Measurements from ENCODE around the gene PVALEF.
"Not testable (repeated sequence)": the region's sequence is repeated elsewhere in the genome, so short reads cannot be mapped to it uniquely, and the experiment has no call there.

Gene PVALEF

GRCh38 chr17:81146208-81146607, 19.1 kb upstream of the PVALEF start:
- FAIRE-seq = not testable (repeated sequence)

DNA sequence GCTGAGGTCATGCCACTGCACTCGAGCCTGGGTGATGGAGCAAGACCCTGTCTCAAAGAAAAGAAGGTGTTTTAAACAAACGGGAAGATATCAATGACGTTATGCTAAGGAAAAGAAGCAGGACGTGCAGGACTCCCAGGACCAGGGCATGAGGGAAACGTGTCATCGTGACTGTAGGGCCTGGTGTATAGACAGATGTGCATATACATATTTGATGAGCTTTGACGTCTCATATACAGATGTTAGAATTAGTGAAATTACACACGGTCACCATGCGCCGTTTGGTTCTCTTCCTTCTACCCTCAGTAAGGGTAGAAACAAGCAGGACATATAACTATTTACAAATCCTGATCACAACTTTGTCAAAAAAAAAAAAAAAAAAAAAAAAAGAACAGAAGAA, 17.6 kb upstream of the PVALEF start:
- FAIRE-seq = no peak

GRCh38 chr17:81148571-81148970, 16.7 kb upstream of the PVALEF start:
- FAIRE-seq = no peak

DNA sequence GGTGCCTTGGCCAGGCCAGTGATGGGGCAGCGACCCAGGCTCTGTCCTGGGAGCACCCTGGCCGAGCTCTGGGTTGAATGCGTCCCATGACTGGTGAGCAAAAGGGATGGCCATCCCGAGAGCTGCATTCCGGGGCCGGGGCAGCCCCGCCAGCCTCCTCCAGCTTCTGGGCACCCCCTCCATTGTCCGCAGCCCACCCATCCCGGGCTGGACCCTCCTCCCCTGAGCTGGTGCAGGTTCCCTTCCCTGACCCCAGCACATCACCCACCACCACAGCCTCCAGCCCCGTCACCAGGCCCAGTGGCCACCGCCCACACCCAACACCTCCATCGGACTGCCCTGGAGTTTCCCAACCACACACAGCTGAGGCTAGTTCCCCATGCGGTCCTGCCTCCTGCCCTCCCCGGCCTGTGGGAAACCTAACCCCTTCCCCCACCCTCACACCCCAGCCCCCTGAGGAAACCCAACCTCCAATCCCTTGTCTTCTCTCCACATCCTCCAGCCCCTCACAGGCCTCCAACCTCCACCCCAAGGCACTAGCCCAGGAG, 16.2 kb upstream of the PVALEF start:
- no peak for FAIRE-seq

GRCh38 chr17:81150377-81151077, 14.8 kb upstream of the PVALEF start:
- no peak for FAIRE-seq

DNA sequence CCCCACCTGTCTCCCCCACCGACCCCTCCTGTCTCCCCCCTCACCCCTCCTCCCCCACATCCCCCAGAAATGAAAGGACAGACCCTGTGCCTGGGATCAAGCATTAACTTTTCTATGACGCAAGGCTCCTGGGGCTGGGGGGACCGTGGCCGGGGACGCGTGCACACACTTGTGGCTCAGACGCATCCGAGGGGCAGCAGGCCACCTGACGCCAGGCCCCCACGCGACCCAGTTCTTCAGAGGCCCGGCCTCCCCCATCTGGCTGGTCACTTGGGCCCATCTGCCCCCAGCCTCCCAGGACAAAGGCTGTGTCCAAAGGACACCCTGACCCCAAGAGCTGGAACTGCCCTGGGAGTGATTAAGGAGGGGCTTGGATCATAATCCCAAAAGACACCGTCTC, 14.0 kb upstream of the PVALEF start:
- FAIRE-seq = no peak

DNA sequence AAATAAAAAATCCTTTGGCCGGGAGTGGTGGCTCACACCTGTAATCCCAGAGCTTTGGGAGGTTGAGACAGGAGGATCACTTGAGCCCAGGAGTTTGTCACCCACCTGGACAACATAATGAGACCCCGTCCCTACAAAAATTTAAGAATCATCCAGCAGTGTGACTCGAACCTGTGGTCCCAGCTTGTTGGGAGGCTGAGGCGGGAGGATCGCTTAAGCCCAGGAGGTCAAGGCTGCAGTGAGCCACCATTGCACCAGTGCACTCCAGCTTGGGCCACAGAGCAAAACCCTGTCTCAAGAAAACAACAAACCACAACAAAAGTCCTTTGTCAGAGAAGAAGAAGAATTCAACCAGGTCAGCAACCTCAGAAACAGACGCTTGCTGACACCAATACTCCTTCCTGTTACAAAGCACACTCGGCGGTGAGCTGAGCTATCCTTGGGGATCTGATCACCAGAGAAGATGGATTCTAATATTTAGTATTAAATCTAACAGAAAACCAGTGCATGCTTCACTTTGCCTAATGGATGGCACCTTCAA, 12.9 kb upstream of the PVALEF start:
- FAIRE-seq = no peak

- FAIRE-seq = no peak
Measured at GRCh38 chr17:81153340-81153803, 11.9 kb upstream of the PVALEF start.

DNA sequence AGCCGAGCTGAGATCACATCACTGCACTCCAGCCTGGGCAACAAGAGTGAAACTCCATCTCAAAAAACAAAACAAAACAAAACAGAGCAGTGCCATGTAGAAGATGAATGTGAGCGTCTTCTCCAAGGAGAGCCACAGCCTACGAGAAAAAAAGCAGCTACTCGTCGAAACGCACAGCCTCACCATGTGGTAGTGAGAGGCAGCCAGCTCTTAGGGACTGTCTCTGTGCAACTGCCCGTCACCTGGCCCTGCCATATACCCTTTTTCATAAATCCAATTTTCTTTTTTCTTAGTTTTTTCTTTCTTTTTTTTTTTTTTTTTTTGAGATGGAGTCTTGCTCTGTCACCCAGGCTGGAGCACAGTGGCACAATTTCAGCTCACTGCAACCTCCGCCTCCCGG, 11.3 kb upstream of the PVALEF start:
- not testable (repeated sequence) for FAIRE-seq

DNA sequence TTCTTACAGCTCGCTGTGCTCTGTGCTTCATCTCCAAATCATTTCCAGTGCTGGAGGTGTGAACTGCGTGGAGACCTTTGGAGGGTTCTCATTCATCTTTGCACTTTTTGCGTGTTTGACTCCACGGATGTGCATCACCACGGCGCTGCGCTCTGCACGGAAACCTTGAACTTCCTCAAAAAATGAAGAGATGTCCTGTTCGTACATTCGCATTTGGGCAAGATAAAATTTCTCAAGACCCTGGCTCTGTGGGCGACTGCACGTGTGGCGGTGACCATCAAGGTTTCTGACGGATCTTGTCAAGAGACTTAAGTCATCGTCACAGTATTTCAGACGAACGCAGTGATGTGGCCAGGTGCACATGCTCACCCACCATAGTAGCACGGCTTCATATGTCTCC, 10.3 kb upstream of the PVALEF start:
- no peak for FAIRE-seq

DNA sequence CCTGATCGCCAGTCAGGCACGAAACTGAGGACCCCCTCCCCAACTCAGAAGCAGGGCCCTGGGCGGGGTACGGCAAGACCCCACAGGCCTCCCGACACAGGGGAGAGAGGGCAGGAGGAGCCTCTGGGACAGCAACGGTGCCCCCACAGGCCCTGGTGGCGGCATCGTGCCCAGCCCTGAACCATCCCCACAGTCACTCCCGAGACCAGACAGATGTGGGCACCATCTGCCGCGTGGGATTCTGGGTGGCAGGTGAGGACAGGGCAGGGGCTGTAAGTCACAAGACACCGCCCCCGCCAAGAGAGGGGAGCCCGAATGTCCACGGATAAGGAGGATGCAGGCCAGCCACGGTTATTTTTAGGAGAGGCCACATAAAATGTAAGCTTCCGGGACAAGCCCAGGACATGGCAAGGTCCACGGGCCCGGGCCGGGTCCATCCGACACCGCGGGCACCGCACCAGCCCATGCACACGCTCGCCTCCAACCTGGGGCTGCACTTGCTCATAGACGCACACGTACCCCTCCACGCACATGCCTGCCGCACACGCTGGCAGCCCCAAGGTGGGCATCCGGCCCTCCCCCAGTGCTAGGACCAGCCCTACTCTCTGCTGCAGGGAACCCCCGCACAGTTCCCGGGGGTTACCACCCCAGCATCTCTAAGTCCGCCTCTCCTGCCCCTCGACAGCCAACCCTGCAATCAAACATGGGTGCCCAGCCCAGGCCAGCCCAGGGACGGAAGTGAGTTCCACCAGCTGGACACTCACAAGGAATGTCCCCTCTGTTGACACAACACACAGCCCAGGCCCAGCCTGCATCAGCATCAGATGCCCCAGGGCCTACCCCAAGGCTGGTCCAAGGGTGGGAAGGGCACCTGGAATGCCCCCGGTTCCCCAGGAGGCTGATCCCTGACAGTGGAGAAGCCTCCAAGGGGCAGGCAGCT, 8.2 kb upstream of the PVALEF start:
- no peak for FAIRE-seq

- no peak for FAIRE-seq
Measured at GRCh38 chr17:81157848-81158687, 7.2 kb upstream of the PVALEF start.

DNA sequence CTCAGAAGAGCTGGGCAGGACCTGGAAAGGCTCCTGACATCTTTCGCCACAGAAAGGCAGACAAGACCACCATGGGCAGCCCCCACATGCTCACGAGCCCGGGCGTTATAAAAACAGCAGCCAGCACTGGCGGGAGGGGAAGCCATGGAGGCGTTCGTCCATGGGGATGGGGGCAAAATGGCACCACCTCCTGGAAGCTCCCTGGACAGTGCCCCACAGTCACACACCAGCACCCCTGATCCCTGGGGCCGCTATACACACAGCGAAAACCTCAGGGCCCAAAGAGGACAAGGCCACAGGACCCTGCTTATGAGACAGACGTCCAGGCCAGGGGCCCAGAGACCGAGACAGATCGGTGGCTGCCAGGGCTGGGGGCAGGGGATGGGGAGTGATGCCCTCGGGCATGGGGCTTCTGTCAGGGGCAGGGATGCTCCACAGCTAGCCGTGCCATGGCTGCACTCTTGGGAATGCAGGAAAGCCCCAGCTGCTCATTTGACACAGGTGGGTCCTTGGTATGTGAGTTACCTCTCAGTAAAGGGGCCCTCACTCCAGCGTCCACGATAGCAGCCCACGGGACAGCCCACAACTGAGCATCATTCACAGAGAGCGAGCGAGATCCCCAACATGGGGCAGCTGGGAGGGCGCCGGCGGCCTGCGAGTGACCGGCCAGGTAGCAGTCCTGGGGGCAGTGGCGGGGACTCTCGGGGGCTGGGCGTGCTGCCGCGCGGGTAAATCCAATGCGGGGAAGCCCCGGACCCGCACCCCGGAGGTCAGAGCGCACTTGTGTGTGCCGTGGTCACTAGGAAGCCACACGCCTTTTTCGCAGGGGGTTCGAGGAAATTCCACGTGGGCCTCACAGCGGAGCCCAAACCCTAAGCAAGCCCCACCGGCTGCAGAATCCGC, 6.4 kb upstream of the PVALEF start:
- FAIRE-seq = no peak

GRCh38 chr17:81159611-81160265, 5.6 kb upstream of the PVALEF start:
- no peak for FAIRE-seq

GRCh38 chr17:81160306-81160705, 5.0 kb upstream of the PVALEF start:
- no peak for FAIRE-seq

DNA sequence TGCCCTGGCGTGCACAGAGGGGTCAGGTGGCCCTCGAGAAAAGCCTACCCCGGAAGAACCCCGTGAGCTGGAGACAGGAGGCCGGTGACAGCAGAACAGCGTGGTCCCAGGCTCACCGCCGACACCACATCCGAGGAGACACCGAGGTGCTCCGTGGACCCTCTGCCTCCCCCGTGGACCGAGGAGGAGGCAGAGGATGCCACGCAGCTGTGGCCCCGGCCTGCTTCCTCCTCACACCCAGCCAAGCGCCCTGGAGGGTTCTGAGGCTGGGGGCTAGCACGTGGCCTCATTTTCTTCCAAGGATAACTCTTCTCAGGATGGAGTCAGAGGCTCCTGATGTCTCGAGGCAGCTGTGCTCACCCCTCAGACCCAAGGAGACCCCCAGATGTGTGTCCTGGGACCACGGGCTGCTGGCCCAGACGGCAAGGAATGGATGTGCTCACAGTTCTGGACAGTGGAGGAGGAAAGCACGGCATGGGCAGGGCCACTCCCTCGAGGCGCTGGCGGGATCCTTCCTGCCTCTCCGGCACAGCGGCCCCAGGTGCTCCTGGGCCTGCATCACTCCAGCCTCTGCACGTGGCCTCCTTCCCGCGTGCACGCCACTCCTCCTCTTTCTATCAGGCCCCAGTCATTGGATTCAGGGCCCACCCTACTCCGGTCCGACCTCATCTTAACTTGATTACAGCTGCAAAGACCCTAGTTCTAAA, 4.4 kb upstream of the PVALEF start:
- FAIRE-seq = no peak

GRCh38 chr17:81161536-81161935, 3.8 kb upstream of the PVALEF start:
- FAIRE-seq = no peak

GRCh38 chr17:81161972-81162371, 3.3 kb upstream of the PVALEF start:
- no peak for FAIRE-seq

- FAIRE-seq = no peak
Measured at GRCh38 chr17:81162491-81162890, 2.8 kb upstream of the PVALEF start.

DNA sequence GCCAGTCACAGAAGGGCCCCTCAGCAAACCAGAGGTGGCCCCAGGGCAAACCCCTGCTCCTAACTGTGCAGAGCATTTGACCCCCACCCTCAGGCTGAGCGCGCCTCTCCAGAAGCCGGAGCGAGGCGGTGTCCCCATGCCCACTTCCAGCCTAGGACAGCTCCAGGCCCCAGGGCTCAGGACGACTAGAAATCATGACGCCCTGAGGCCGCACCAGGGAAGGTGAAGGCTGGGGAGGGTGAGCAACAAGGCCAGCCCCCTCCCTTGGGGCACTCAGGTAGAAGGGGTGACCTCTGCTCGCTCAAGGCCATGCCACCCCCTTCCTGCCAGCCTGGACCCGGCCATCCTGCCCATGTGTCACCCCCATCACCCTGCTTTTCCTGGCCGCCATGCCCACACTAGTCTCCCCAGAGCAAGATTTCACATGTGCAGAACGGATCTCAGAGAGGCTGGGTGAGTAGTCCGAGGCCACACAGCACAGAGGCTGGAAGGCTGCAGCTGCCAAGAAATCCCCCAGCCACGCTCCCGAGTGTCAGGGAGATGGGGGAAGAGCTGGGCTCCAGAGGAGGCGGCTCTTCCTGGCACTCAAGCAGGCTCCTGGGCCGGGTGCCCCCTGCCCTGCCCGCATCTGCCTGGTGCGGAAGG, 2.1 kb upstream of the PVALEF start:
- no peak for FAIRE-seq

All from endometrium (tissue), 2 donors.